Chondrocyte (in vitro differentiated cells): ENCODE results near the gene RERG. TPM values are rescaled to one million over a fixed set of nuclear protein-coding genes. Genes with fewer than 3 reads are reported as not detected.

Experiments
- DNase-seq: peaks from one replicate; pipeline ENCODE4 v3.0.0; 2021; ENCODE audit warnings: mixed read lengths, low spot score
- H3K27ac Mint-ChIP-seq: one replicate; pipeline ENCODE4 v1.8.0; 2021; ENCODE audit warnings: mild to moderate bottlenecking, moderate library complexity, mixed read lengths; ENCODE audit not compliant: unreplicated experiment
- H3K27me3 Mint-ChIP-seq: 2 replicates; pipeline ENCODE4 v1.8.0; 2021; ENCODE audit warnings: low read depth, mixed read lengths
- H3K36me3 Mint-ChIP-seq: 2 replicates; pipeline ENCODE4 v1.8.0; 2021; ENCODE audit warnings: low read depth, mixed read lengths
- H3K4me1 Mint-ChIP-seq: 2 replicates; pipeline ENCODE4 v1.8.0; 2021; ENCODE audit warnings: low read depth, mild to moderate bottlenecking, mixed read lengths
- H3K4me3 Mint-ChIP-seq: one replicate; pipeline ENCODE4 v1.8.0; 2021; ENCODE audit warnings: mild to moderate bottlenecking, moderate library complexity, mixed read lengths; ENCODE audit not compliant: unreplicated experiment
- H3K9me3 Mint-ChIP-seq: 2 replicates; pipeline ENCODE4 v1.8.0; 2021; ENCODE audit warnings: low read depth, mixed read lengths
- total RNA-seq: library from RNA; stranded (reverse); gene quantifications from 3 replicates; pipeline ENCODE4 v1.2.1, GENCODE V29; 2021
- TF ChIP-seq, protein P1 (sequence below): fragments of 200-600 bp; sonication (generic); IDR thresholded peaks from 2 replicates; pipeline ENCODE4 v1.5.0; 2021; ENCODE audit warnings: antibody characterized with exemption, mild to moderate bottlenecking, moderate library complexity

The RERG gene
- total RNA-seq, 1 donor from 2014 or later = 10.1 TPM

GRCh38 chr12:15240898-15241297 lies 19.7 kb upstream of the RERG start:
- no peak for DNase-seq
- Mint-ChIP-seq H3K27ac (no peak overlapping the region), H3K9me3 (no peaks in the 10 kb centered on the region), H3K4me3 (no peak overlapping the region), H3K36me3 (no peaks in the 10 kb centered on the region), H3K27me3 (peaks cover 18% of the 10 kb centered on the region), H3K4me1 (peaks cover 5% of the 10 kb centered on the region)
- TF ChIP-seq, protein P1, sequence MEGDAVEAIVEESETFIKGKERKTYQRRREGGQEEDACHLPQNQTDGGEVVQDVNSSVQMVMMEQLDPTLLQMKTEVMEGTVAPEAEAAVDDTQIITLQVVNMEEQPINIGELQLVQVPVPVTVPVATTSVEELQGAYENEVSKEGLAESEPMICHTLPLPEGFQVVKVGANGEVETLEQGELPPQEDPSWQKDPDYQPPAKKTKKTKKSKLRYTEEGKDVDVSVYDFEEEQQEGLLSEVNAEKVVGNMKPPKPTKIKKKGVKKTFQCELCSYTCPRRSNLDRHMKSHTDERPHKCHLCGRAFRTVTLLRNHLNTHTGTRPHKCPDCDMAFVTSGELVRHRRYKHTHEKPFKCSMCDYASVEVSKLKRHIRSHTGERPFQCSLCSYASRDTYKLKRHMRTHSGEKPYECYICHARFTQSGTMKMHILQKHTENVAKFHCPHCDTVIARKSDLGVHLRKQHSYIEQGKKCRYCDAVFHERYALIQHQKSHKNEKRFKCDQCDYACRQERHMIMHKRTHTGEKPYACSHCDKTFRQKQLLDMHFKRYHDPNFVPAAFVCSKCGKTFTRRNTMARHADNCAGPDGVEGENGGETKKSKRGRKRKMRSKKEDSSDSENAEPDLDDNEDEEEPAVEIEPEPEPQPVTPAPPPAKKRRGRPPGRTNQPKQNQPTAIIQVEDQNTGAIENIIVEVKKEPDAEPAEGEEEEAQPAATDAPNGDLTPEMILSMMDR = no peak

DNA sequence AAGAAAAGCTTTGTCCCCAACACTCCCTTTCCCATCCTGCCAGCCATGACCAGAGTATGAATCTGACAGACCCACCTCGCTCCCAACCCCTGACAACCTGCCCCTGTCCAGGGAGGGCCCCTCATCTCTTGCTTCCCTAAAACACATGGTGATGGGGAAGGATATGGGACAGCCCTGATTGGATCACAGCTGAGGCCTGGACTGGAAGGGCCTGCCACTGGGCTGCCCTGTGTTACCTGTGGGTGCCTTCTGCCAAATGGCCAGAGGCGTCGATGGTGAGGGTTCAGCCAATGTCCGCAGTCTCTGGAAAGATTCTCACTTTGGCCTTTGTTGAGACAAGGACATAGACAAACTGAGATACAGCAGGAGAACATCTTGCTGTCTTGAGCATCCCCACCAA lies 13.3 kb upstream of the RERG start:
- TF ChIP-seq, protein P1 = no peak
- Mint-ChIP-seq H3K36me3 (no peaks in the 10 kb centered on the region), H3K4me1 (peaks cover 18% of the 10 kb centered on the region), H3K27ac (no peak overlapping the region), H3K27me3 (peaks cover 5% of the 10 kb centered on the region), H3K9me3 (no peaks in the 10 kb centered on the region), H3K4me3 (no peak overlapping the region)
- DNase-seq = no peak

- no peaks in the 10 kb centered on the region for H3K9me3 Mint-ChIP-seq
- TF ChIP-seq, protein P1 = no peak
- H3K27me3 Mint-ChIP-seq = peaks cover 5% of the 10 kb centered on the region
- H3K4me1 Mint-ChIP-seq = peaks cover 20% of the 10 kb centered on the region
- DNase-seq = no peak
- H3K27ac Mint-ChIP-seq = no peak overlapping the region
- H3K36me3 Mint-ChIP-seq = no peaks in the 10 kb centered on the region
- H3K4me3 Mint-ChIP-seq = no peak overlapping the region
Measured at GRCh38 chr12:15234011-15234410, 12.8 kb upstream of the RERG start.

DNA sequence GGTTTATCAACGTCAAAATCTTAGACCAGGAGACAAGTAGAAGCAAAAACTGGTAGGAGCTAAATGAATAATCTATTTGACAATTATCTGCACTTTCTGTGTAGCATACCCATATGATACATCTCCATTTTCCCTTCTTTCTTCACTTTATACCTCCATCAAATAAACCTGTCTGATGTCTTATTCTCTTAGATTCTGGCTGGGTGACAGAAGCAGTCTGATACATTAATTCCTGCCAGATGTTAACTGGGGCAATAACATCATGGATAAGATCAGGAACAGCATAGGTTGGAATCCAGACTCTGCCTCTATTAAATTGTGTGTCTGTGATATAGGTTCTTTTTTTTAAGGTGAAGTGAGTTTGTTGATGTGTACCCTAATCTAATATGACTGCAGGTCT lies 11.7 kb upstream of the RERG start:
- Mint-ChIP-seq H3K27ac (no peak overlapping the region), H3K4me1 (peaks cover 20% of the 10 kb centered on the region), H3K4me3 (no peak overlapping the region), H3K9me3 (no peaks in the 10 kb centered on the region), H3K27me3 (peaks cover 5% of the 10 kb centered on the region), H3K36me3 (no peaks in the 10 kb centered on the region)
- TF ChIP-seq, protein P1 = no peak
- DNase-seq = no peak

GRCh38 chr12:15231493-15231892 lies 10.3 kb upstream of the RERG start:
- no peak for DNase-seq
- peaks cover 5% of the 10 kb centered on the region for H3K27me3 Mint-ChIP-seq
- H3K4me3 Mint-ChIP-seq = no peak overlapping the region
- TF ChIP-seq, protein P1 = no peak
- no peak overlapping the region for H3K27ac Mint-ChIP-seq
- H3K36me3 Mint-ChIP-seq = no peaks in the 10 kb centered on the region
- no peaks in the 10 kb centered on the region for H3K9me3 Mint-ChIP-seq
- peaks cover 22% of the 10 kb centered on the region for H3K4me1 Mint-ChIP-seq
